NT2/D1 (cell line): ENCODE data around the gene SCN3A.

Experiments
- SUZ12 ChIP-seq: IDR thresholded peaks from 2 replicates; pipeline ENCODE4 v1.6.1; 2011; ENCODE audit not compliant: insufficient read length, insufficient read depth; ENCODE audit errors: extremely low read depth
- YY1 ChIP-seq: IDR thresholded peaks from 2 replicates; pipeline ENCODE4 v1.6.1; 2011; ENCODE audit not compliant: insufficient read length, insufficient read depth
- ZNF274 ChIP-seq: IDR thresholded peaks from 2 replicates; pipeline ENCODE4 v1.6.1; 2011; ENCODE audit warnings: mild to moderate bottlenecking, low read depth, low read length

DNA sequence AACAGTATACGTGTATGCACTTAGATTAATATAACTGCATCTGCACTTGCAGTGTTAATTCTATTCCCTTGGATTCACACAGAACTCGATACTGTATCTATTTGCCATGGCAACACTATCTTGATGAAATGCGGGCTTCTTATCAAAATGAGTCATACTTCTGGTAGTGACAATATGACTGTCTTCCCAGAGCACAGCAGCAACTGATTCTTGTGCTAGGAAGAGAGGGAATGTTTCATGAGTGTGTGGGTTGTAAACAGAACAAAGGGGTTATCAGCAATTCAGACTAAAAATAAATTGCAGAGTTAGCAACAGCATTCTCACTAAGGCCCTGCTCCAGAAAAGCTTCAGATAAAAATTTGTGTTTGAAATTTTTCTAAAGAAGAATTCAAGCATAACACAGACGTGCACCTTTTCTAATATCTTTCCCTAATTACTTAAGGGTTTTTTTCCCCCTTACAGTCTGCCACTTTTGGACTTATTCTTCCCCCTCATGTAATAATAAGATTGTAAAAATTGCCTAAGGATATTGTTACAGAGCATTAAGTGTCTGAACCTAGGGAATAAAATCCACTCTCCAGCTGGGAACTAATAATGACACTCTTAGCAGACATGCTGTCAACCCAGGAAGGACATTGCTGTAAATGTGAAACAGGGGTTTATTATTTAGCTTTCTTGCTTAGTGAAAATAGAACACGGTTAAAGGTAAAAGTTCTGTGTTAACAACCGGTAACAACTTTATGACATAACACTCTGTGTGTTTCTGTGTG, 148.6 kb downstream of the SCN3A start:
- TF ChIP-seq ZNF274 (no peak), SUZ12 (no peak), YY1 (no peak)
